Large intestine (tissue), 3 donors: ENCODE data around the gene COL16A1. TPM values are rescaled to one million over a fixed set of nuclear protein-coding genes. Genes with fewer than 3 reads are reported as not detected.

Experiments used
- DNase-seq, 2 donors: peaks; one replicate each; pipeline versions ENCODE4 v3.0.0 to v3.0.0-alpha.2; 2013
- H3K27ac ChIP-seq: one replicate; pipeline ENCODE4 v1.5.1; 2013; ENCODE audit warnings: low read length
- H3K27me3 ChIP-seq: 2 replicates; pipeline ENCODE4 v1.6.1; 2013; ENCODE audit warnings: low read length; ENCODE audit not compliant: control insufficient read depth, insufficient read depth
- H3K36me3 ChIP-seq: 2 replicates; pipeline ENCODE4 v1.6.1; 2013; ENCODE audit warnings: low read length; ENCODE audit not compliant: control insufficient read depth, insufficient read depth
- H3K4me1 ChIP-seq: one replicate; pipeline ENCODE4 v1.6.1; 2013; ENCODE audit warnings: low read length; ENCODE audit not compliant: control insufficient read depth, insufficient read depth
- H3K4me3 ChIP-seq: one replicate; pipeline ENCODE4 v1.5.1; 2013; ENCODE audit warnings: low read length
- H3K9me3 ChIP-seq: one replicate; pipeline ENCODE4 v1.6.1; 2013; ENCODE audit warnings: mild to moderate bottlenecking, low read depth, low read length, moderate library complexity; ENCODE audit not compliant: control insufficient read depth
- WGBS: methylation state at CpG from one replicate; pipeline ENCODE4 v1.1.5; 2013; ENCODE audit warnings: low lambda C conversion rate; ENCODE audit not compliant: insufficient coverage; 5-methylcytosine and 5-hydroxymethylcytosine counted together
- polyA plus RNA-seq: library from polyadenylated mRNA; unstranded; fragments of 120-200 nt; gene quantifications from one replicate; pipeline ENCODE4 v1.2.1, GENCODE V29; 2013

The COL16A1 gene
- polyA plus RNA-seq, 1 donor = 188 TPM

DNA sequence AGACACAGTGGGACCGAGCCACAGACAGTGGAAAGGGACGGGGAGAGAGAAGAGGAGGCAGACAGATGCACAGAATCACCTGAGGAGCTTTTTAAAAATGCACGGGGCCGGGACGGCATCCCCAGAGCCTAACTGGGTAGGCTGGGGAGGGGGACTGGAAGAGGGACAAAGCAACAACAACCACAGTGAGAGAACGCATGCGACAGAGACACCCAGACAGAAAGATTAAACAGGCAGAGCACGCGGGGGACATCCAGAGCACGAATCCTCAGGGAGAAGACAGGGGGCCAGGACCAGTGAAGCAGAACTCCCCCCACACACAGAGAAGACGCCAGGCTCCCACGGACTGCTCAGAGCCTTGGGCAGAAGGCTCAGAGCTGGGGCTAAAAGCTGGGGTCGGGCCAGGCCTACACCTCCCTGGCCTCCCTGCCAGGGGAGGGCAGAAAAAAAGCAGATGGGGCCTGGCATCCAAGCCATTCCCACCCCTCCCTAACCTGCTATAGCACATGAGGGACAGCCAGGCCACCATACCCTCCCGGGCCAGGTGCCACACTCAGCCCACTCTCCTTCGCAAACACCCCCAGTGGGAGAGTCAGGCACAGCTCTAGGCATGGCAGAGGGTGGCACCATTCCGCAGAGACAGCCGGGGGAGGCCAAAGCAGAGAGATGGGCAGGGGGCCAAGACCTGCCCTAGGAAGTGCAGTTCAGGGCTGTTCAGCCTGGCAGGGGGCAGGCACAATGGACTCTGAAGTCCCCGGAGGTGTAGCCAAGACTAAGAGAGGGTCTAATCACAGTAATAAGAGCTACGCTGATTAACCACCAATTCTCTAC, 29.8 kb upstream of the COL16A1 start:
- H3K4me1 ChIP-seq = no peaks in the 10 kb centered on the region
- no peaks in the 10 kb centered on the region for H3K9me3 ChIP-seq
- H3K36me3 ChIP-seq = peaks cover 31% of the 10 kb centered on the region
- WGBS = no CpG with 5 or more reads among the region's 19 CpGs
- no peak for DNase-seq
- H3K27ac ChIP-seq = no peak overlapping the region
- no peaks in the 10 kb centered on the region for H3K27me3 ChIP-seq
- no peak overlapping the region for H3K4me3 ChIP-seq

DNA sequence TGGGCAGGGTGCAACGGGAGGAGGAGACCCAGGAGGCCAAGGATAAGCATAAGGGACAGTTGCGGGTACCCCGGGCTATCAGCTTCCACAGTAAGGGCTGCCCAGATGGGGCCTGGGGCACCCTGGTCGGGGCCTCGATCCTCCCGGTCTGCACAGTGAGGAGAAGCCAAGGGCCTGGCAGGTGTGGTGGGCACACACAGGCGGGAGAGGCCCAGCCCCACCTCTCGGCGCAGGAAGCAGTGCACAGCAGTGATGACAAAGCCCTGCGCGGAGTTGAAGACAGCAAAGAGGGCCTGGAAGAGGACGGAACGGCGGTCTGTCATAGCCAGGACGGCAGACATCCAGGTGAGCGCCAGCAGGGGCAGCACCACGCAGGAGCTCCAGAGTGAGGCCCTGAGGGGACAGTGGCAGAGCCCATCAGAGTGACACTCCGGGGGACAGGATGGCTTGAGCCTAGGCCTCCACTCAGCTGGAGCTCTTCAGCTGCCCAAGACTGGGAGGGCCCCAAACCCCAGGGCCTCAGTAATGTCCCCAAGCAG, 29.0 kb upstream of the COL16A1 start:
- WGBS = no CpG with 5 or more reads among the region's 18 CpGs

DNA sequence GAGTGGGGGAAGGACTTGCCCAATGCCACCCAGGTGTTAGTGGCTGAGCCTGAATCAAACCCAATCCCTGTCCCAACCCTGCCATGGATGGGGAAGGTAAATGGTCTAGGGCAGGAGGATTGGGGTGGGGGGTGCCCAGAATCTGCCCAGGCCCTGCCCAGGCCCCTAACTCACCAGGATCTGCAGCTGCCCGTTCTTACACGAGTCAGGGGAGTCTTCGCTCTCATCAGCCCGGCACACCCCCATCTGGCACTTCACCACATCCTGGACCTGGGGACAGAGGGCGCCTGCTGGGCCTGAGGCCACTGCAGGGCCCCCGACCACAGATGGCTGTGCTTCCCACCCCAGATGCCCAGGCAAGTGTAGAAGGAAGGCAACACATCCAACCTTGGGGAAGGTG, 28.5 kb upstream of the COL16A1 start:
- WGBS = no CpG with 5 or more reads among the region's 6 CpGs
- Histone ChIP-seq H3K4me3 (no peak overlapping the region), H3K9me3 (no peaks in the 10 kb centered on the region), H3K36me3 (peaks cover 31% of the 10 kb centered on the region), H3K4me1 (no peaks in the 10 kb centered on the region), H3K27me3 (no peaks in the 10 kb centered on the region), H3K27ac (no peak overlapping the region)
- DNase-seq = no peak

More for the DNA sequence above, 29.0 kb upstream of the COL16A1 start:
- no peaks in the 10 kb centered on the region for H3K27me3 ChIP-seq
- H3K4me1 ChIP-seq = no peaks in the 10 kb centered on the region
- H3K4me3 ChIP-seq = no peak overlapping the region
- H3K9me3 ChIP-seq = no peaks in the 10 kb centered on the region
- H3K36me3 ChIP-seq = peaks cover 29% of the 10 kb centered on the region
- DNase-seq = no peak
- H3K27ac ChIP-seq = no peak overlapping the region

DNA sequence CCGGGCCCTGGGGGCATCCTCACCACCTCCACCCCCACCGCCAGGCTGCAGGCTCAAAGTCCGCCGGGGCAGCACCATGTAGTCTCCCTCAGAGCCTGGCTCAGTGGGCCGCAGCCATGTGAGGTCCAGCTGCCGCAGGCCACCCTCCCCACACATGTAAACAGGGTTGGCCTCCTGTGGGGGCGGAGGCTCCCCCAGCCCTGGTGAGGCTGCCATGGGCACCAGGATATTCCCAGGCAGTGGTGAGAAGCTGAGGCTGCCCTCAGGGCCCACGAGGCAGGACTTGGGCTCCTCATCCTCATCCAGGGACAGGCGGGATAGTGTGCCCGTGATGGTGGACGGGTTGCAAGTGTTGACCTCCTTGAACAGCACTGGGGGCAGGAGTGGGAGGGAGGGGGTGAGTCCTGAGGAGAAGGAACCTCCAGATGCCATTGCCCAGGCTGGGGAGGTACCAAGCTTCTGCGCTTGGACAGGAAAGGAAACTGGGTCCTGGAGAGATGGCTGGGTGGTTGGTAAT, 27.3 kb upstream of the COL16A1 start:
- WGBS = no CpG with 5 or more reads among the region's 12 CpGs
- no peak overlapping the region for H3K4me3 ChIP-seq
- no peaks in the 10 kb centered on the region for H3K9me3 ChIP-seq
- H3K27ac ChIP-seq = no peak overlapping the region
- DNase-seq = no peak
- peaks cover 33% of the 10 kb centered on the region for H3K36me3 ChIP-seq
- H3K4me1 ChIP-seq = no peaks in the 10 kb centered on the region
- no peaks in the 10 kb centered on the region for H3K27me3 ChIP-seq

DNA sequence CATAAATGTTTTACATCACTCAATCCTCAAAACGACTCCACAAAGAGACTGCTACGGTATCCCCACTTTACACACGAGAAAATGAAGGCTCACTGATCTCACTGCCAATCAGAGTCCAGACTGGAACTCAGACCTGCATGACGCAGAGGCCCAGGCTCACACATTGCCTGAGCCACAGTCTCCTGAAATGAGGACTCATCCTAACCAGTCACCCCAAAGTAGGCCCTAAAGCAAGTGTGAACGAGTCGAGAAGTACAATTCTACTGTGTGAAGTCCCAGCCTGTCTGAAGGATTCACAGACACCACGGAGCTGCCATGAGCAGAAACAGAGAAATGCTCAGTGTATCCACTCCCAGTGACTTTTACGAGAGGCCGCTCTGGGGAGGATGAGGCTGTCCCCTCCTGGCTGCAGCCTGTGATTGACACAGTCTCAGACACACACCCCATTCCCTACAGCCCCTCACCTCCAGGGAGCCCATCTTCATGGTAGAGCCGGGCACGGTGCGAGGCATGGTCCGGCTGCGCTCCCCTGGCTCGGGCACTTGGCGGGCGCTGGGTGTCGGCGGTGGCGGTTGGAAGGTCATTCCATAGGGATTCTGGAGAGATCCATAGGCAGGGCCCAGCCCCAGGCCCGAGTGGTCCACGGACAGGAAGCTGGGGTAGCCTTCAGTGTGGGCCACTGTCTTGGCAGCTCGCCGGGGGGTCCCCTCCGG, 26.7 kb upstream of the COL16A1 start:
- DNase-seq = no peak
- Histone ChIP-seq H3K4me1 (no peaks in the 10 kb centered on the region), H3K4me3 (no peak overlapping the region), H3K27ac (no peak overlapping the region), H3K27me3 (no peaks in the 10 kb centered on the region), H3K36me3 (peaks cover 33% of the 10 kb centered on the region), H3K9me3 (no peaks in the 10 kb centered on the region)
- no CpG with 5 or more reads among the region's 25 CpGs for WGBS

DNA sequence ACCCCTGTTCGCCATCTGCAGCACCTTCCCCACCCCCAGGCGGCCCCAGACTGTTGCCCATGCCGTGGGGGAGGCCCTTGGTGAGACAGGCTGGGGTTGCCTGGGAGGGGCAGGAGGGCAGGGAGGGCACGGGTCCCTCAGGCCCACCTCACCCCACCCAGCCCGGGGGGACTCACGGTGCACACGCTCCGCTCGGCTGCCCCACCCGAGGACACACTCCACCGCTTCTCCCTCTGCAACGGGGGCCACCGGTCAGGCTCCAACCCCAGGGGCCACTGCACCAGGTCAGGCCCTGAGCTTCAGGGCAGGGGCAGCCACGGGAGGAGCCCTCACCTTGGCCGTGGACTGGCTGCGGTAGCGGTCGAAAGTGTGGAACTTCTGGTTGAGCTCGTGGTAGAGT, 24.0 kb upstream of the COL16A1 start:
- Histone ChIP-seq H3K9me3 (no peaks in the 10 kb centered on the region), H3K4me1 (no peaks in the 10 kb centered on the region), H3K4me3 (no peak overlapping the region), H3K27me3 (no peaks in the 10 kb centered on the region), H3K27ac (no peak overlapping the region), H3K36me3 (peaks cover 31% of the 10 kb centered on the region)
- no peak for DNase-seq
- WGBS = no CpG with 5 or more reads among the region's 19 CpGs

DNA sequence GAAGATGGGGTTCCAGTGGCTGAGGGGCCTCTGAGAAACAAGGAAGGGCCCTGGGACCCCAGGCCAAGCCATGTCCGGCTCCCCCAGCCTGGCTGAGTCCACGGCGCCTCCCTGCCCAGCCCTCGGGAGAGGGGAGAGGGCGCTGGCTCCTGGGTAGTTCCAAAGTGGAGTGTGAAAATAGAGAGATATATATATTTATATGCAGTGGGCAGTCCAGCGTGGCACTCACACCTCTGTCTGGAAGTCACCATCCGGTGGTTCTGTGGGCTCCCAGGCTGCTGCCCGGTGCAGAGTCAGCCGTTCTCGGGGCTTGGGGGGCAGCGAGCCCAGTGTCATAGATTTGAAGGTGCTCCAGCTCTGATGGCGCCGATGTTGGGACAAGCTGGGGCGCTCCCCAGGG, 23.4 kb upstream of the COL16A1 start:
- peaks cover 29% of the 10 kb centered on the region for H3K36me3 ChIP-seq
- no peak overlapping the region for H3K27ac ChIP-seq
- WGBS = no CpG with 5 or more reads among the region's 14 CpGs
- H3K9me3 ChIP-seq = no peaks in the 10 kb centered on the region
- no peak overlapping the region for H3K4me3 ChIP-seq
- no peak for DNase-seq
- H3K27me3 ChIP-seq = no peaks in the 10 kb centered on the region
- H3K4me1 ChIP-seq = no peaks in the 10 kb centered on the region

DNA sequence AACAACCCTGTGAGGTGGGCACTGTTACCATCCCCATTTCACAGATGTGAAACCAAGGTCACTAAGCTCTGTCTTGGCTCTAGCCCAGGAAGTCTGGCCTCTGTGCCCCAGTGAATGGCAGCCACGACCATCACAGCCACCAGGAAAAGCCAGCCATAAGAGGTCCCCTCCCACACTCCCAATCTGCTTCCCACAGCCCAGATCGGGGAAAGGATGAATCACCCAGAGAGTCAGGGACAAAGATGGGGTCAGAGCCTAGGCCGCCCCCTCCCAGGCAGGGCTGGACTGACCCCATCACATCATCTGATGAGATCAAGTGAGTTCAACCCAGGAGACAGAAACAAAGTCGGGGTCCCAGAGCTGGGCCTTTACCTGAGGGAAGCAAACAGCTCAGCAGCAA, 22.9 kb upstream of the COL16A1 start:
- DNase-seq = no peak
- H3K27me3 ChIP-seq = no peaks in the 10 kb centered on the region
- H3K9me3 ChIP-seq = no peaks in the 10 kb centered on the region
- H3K27ac ChIP-seq = no peak overlapping the region
- peaks cover 25% of the 10 kb centered on the region for H3K36me3 ChIP-seq
- H3K4me1 ChIP-seq = no peaks in the 10 kb centered on the region
- WGBS = no CpG with 5 or more reads among the region's 4 CpGs
- no peak overlapping the region for H3K4me3 ChIP-seq

DNA sequence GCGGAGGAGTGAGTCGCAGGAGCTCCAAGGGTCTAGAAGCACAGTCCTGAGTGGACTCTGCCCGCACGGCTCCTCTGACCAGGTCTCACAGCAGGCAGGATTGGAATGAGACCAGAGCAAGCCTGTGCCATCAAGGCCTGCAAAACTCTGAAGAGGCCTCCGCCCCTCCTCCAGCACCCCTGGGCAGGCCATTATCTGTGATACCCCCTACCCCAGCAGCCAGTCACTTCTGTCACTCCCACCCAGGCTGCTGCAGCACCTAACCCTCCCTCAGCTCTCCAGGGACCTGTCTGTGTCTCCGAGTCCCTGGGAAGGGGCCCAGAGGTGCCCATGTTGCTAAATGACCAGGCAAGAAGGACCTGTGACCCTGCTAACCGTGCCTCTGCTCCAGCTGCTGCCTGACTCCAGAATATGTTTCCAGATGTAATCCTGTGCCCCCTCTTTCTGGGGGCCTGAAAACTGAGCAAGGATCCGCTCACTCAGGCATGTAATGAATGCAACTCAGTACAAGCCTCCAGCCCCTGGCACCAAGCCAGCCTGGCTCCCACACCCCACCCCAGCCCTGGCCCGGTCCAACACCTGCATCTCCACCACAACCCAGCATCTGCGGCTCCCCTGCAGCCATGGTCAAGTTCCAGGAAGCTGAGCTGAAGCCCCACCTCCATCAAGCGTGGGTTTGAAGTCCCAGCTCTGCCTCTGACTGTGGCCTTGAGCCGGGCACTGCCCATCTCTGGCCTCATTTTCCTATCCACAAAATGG, 22.1 kb upstream of the COL16A1 start:
- peaks cover 19% of the 10 kb centered on the region for H3K36me3 ChIP-seq
- H3K4me1 ChIP-seq = no peaks in the 10 kb centered on the region
- no CpG with 5 or more reads among the region's 12 CpGs for WGBS
- no peak overlapping the region for H3K27ac ChIP-seq
- H3K4me3 ChIP-seq = no peak overlapping the region
- no peaks in the 10 kb centered on the region for H3K27me3 ChIP-seq
- DNase-seq = no peak
- H3K9me3 ChIP-seq = no peaks in the 10 kb centered on the region

DNA sequence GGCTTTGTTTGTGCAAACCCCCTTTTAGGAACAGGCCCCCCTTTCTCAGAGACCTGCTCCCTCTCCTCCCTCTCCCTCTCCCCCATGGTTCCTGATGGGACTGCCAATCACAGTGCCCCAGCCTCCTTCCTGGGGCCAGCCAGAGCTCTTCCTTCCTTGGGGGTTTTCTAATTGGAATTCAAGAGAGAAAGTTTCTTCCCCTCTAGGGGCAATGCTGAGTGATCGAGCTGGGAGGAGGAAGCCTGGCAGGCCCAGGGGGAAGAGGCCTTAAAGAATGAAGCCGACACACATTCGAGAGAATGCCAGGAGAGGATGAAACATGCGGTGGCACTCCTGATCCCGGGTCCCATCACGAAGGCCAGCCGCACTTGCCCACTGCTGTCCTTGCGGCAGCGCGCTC, 21.3 kb upstream of the COL16A1 start:
- H3K4me3 ChIP-seq = no peak overlapping the region
- no peak for DNase-seq
- no peaks in the 10 kb centered on the region for H3K27me3 ChIP-seq
- no peaks in the 10 kb centered on the region for H3K9me3 ChIP-seq
- no CpG with 5 or more reads among the region's 10 CpGs for WGBS
- no peak overlapping the region for H3K27ac ChIP-seq
- no peaks in the 10 kb centered on the region for H3K4me1 ChIP-seq
- peaks cover 16% of the 10 kb centered on the region for H3K36me3 ChIP-seq
